ENCODE results near the gene CDH23. TPM values are rescaled to one million over a fixed set of nuclear protein-coding genes. Genes with fewer than 3 reads are reported as not detected.
A peak's percentile ranks its signal among the peaks of the same experiment; 100 is the strongest.

CDH23 gene
- total RNA-seq, 1 experiment from 2014 or later, result 0.02 TPM

DNA sequence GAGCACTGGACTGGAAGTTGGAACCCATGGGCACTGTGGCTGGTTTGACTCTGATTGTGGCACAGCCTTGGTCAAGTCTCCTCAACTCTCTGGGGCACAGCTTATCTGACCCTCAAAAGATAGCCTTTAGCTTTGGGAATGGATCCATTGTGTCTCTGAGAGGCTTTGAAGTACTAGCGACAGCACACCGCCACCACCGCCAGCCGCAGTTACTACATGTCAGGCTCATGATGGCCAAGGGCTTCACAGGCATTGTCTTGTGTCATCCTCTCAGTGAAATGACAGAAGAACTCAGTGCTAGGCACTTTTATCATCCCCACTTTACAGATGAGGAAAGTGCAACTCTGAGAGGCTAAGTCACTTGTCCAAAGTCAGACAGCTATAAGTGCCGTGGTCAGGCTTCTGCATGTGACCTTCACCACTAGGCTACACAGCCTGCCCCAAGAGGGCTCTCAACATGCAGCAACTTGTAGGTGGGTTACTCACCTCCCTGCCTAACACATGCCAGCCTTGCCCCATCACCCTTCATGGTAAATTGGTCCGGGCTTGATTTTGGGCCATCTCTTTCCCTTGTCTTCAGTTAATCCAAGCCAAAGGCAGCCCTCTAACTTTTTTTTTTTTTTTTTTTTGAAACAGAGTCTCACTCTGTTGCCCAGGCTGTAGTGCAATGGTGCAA lies 278.7 kb downstream of the CDH23 start:
- POLR2A ChIA-PET, result no interaction called here
- Mint-ChIP-seq H3K9me3 (ENCODE audit: unreplicated experiment) (no peaks in the 10 kb centered on the region), H3K4me3 (ENCODE audit: unreplicated experiment) (no peak overlapping the region), H3K27me3 (ENCODE audit: insufficient read depth, unreplicated experiment) (peaks cover 19% of the 10 kb centered on the region), H3K36me3 (ENCODE audit: insufficient read depth, unreplicated experiment) (no peaks in the 10 kb centered on the region), H3K27ac (ENCODE audit: low read depth, unreplicated experiment) (no peak overlapping the region), H3K4me1 (ENCODE audit: insufficient read depth, unreplicated experiment) (no peaks in the 10 kb centered on the region)
- DNase-seq (ENCODE audit: unreplicated experiment), result peak; percentile 11
- TF ChIP-seq, protein P1, sequence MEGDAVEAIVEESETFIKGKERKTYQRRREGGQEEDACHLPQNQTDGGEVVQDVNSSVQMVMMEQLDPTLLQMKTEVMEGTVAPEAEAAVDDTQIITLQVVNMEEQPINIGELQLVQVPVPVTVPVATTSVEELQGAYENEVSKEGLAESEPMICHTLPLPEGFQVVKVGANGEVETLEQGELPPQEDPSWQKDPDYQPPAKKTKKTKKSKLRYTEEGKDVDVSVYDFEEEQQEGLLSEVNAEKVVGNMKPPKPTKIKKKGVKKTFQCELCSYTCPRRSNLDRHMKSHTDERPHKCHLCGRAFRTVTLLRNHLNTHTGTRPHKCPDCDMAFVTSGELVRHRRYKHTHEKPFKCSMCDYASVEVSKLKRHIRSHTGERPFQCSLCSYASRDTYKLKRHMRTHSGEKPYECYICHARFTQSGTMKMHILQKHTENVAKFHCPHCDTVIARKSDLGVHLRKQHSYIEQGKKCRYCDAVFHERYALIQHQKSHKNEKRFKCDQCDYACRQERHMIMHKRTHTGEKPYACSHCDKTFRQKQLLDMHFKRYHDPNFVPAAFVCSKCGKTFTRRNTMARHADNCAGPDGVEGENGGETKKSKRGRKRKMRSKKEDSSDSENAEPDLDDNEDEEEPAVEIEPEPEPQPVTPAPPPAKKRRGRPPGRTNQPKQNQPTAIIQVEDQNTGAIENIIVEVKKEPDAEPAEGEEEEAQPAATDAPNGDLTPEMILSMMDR (IDR thresholded peaks at IDR 0.05; ENCODE audit: unreplicated experiment), result no peak
- intact Hi-C loops (cut with micrococcal nuclease), result no loop called here
- CTCF ChIA-PET, result interaction anchor here (1.0 kb wide), 1 partner anchor 33 kb away, joined by 3 read pairs; no protein-coding TSS in a partner anchor
- no TSS peak for BruUV-seq (replicated peaks)

DNA sequence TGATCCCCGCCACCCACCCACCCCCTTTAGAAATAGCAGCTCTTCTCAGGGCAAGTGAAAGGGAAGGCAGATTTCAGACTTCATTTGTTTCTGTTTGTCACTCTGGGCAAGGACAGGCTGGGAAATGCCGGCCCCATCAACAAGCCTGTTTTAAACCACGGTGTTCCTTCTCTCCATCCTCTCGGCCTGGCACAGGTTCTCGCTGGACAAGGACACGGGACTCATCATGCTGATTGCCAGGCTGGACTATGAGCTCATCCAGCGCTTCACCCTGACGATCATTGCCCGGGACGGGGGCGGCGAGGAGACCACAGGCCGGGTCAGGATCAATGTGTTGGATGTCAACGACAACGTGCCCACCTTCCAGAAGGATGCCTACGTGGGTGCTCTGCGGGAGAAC lies 280.5 kb downstream of the CDH23 start:
- intact Hi-C loops (cut with micrococcal nuclease), result no loop called here
- Mint-ChIP-seq H3K36me3 (ENCODE audit: insufficient read depth, unreplicated experiment) (no peaks in the 10 kb centered on the region), H3K4me1 (ENCODE audit: insufficient read depth, unreplicated experiment) (no peaks in the 10 kb centered on the region), H3K9me3 (ENCODE audit: unreplicated experiment) (no peaks in the 10 kb centered on the region), H3K27ac (ENCODE audit: low read depth, unreplicated experiment) (no peak overlapping the region), H3K27me3 (ENCODE audit: insufficient read depth, unreplicated experiment) (peaks cover 36% of the 10 kb centered on the region), H3K4me3 (ENCODE audit: unreplicated experiment) (no peak overlapping the region)
- BruUV-seq (replicated peaks), result no TSS peak
- POLR2A ChIA-PET, result interaction anchor here (1.0 kb wide), 1 partner anchor 19 kb away, joined by 3 read pairs; no protein-coding TSS in a partner anchor
- no peak for DNase-seq (ENCODE audit: unreplicated experiment)
- TF ChIP-seq, protein P1 (IDR thresholded peaks at IDR 0.05; ENCODE audit: unreplicated experiment), result no peak
- CTCF ChIA-PET, result interaction anchor here (0.6 kb wide), 2 partner anchors 19 to 345 kb away, joined by 3 read pairs; no protein-coding TSS in a partner anchor

DNA sequence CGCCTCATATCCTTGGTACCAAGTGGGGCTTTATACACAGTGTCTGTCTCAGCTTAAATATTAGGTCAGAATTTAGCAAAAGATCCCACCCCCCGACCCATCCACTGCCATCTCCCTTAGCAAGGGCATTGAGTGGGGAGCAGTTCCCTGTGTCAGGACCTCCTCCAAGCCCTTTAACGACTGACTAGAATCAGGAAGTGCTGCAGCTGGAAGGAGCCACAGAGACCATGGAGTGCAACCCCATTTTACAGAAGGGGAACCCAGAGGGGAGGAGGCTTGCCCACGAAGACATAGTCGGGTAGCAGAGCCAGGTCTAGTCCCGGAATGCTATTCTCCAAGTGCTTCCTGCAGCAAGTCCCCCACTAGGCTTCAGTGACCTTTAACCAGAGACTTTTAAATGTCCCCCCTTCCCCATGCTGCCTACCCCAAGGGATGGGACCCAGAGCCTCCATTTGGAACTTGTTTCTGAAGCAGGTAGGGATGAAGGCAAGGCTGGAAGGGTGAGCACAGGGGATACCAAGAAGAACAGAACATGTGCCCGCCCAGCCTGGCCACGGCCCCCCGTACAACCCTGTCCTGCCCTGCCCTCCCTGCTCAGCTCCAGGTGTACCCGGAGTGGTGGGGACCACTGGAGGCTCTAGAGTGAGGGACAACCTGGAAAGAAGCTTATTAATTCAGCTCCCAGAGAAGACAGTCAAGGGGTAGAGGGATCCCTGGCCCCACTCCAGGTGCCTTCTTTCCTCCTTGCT lies 281.5 kb downstream of the CDH23 start:
- no peak overlapping the region for H3K27ac Mint-ChIP-seq (ENCODE audit: low read depth, unreplicated experiment)
- no peak overlapping the region for H3K4me3 Mint-ChIP-seq (ENCODE audit: unreplicated experiment)
- no TSS peak for BruUV-seq (replicated peaks)
- intact Hi-C loops (cut with micrococcal nuclease), result no loop called here
- no peak for DNase-seq (ENCODE audit: unreplicated experiment)
- H3K9me3 Mint-ChIP-seq (ENCODE audit: unreplicated experiment), result no peaks in the 10 kb centered on the region
- ChIA-PET POLR2A (interaction anchor here (1.0 kb wide), 1 partner anchor 18 kb away, joined by 3 read pairs; no protein-coding TSS in a partner anchor), CTCF (interaction anchor here (0.6 kb wide), 1 partner anchor 18 kb away, joined by 3 read pairs; no protein-coding TSS in a partner anchor)
- TF ChIP-seq, protein P1 (IDR thresholded peaks at IDR 0.05; ENCODE audit: unreplicated experiment), result no peak
- H3K36me3 Mint-ChIP-seq (ENCODE audit: insufficient read depth, unreplicated experiment), result no peaks in the 10 kb centered on the region
- H3K4me1 Mint-ChIP-seq (ENCODE audit: insufficient read depth, unreplicated experiment), result no peaks in the 10 kb centered on the region
- H3K27me3 Mint-ChIP-seq (ENCODE audit: insufficient read depth, unreplicated experiment), result peaks cover 45% of the 10 kb centered on the region

DNA sequence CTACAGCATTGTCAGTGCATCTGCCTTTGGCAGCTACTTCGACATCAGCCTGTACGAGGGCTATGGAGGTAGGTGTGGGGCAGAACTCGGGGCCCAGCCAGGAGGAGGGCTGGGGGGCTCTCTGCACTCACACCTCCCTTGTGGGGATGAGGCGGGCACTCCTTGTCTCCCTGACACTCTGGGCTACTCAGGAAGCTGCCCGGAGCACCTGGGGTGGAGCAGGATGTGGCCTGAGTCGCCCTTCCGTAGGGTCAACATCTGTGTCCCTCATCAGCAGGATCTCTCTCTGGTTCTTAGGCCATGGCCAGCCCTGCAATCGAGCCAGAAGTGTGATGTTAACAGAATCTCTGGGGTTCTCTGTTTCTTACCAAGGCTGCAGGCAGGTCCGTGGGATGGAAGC lies 282.7 kb downstream of the CDH23 start:
- Mint-ChIP-seq H3K27me3 (ENCODE audit: insufficient read depth, unreplicated experiment) (peaks cover 48% of the 10 kb centered on the region), H3K4me3 (ENCODE audit: unreplicated experiment) (no peak overlapping the region), H3K4me1 (ENCODE audit: insufficient read depth, unreplicated experiment) (no peaks in the 10 kb centered on the region), H3K27ac (ENCODE audit: low read depth, unreplicated experiment) (no peak overlapping the region), H3K9me3 (ENCODE audit: unreplicated experiment) (no peaks in the 10 kb centered on the region), H3K36me3 (ENCODE audit: insufficient read depth, unreplicated experiment) (no peaks in the 10 kb centered on the region)
- DNase-seq (ENCODE audit: unreplicated experiment), result no peak
- intact Hi-C loops (cut with micrococcal nuclease), result no loop called here
- TF ChIP-seq, protein P1 (IDR thresholded peaks at IDR 0.05; ENCODE audit: unreplicated experiment), result no peak
- CTCF ChIA-PET, result interaction anchor here (0.8 kb wide), 1 partner anchor 17 kb away, joined by 3 read pairs; no protein-coding TSS in a partner anchor
- POLR2A ChIA-PET, result no interaction called here
- BruUV-seq (replicated peaks), result no TSS peak
